Stimulated activated CD4-positive, alpha-beta T cell treated with anti-CD3 and anti-CD28 coated beads, Interleukin-12 subunit alpha, Interleukin-12 subunit beta, amount 100 ng/mL, for 4 hours (primary cell): ENCODE results near the gene CCDC24.

Experiments used
- DNase-seq: peaks from one replicate; pipeline ENCODE4 v3.0.0-alpha.2; 2020

Gene CCDC24

DNA sequence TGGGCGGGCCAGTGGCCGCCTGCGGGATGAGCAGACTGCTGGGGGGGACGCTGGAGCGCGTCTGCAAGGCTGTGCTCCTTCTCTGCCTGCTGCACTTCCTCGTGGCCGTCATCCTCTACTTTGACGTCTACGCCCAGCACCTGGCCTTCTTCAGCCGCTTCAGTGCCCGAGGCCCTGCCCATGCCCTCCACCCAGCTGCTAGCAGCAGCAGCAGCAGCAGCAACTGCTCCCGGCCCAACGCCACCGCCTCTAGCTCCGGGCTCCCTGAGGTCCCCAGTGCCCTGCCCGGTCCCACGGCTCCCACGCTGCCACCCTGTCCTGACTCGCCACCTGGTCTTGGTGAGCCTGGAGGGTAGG is 10.3 kb upstream of the CCDC24 start:
- DNase-seq, result no peak

GRCh38 chr1:43981636-43982035 is 9.8 kb upstream of the CCDC24 start:
- DNase-seq, result no peak

DNA sequence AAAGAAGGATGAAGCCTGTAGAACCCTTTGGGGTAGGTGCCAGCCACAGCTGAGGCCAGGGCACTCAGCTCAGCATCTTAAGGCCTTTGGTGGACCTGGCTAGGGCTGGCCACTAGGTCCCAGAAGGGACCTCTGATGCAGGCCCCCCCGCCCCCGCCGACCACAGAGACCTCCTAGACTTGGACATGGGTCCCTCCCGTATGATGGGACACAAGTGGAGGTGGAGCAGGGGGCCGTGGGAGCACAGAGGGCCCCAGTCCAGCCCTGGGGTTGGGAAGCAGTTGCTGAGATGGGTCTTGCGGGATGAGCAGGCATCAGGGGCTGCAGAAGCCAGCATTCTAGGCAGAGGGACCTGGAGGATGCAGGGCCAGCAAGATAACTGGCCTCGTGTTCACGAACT is 9.2 kb upstream of the CCDC24 start:
- no peak for DNase-seq

DNA sequence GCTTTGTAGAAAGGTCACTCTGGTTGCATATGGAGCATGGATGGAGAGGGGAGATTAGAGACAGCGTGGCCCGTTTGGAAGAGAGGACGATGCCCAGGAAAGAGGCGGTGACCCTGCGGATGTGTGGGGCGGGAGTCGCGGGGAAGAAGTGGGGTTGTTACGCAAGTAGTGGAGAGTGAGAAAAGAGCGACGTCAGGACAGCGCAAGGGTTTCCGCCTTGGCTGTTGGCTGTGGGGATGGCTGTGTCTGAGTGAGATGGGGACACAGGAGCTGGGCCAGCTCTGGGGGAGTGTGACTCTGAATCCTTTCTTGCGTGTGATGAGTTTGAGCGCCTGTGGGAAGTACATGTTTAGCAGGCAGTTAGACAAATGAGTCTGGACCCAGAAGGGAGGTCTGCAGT is 8.6 kb upstream of the CCDC24 start:
- DNase-seq, result no peak

GRCh38 chr1:43983253-43983899 is 8.0 kb upstream of the CCDC24 start:
- no peak for DNase-seq

DNA sequence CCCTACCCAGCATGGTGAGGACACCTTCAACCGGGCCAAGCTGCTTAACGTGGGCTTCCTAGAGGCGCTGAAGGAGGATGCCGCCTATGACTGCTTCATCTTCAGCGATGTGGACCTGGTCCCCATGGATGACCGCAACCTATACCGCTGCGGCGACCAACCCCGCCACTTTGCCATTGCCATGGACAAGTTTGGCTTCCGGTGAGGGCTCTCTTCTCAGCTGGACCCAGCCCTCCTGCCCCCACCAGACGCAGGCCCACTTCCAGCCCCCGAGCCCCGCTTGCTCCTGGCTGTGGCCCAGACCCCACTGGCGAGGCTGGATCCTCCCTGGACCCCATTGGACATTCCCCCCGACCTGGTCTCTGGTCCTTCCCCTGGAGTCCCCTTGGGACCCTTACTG is 6.5 kb upstream of the CCDC24 start:
- no peak for DNase-seq

GRCh38 chr1:43985984-43986595 is 5.3 kb upstream of the CCDC24 start:
- DNase-seq, result no peak

- DNase-seq, result no peak
Measured at GRCh38 chr1:43986712-43987111, 4.7 kb upstream of the CCDC24 start.

- DNase-seq, result no peak
Measured at GRCh38 chr1:43987159-43987902, 4.1 kb upstream of the CCDC24 start.

- no peak for DNase-seq
Measured at GRCh38 chr1:43990271-43991199, 864 bp upstream of the CCDC24 start.

DNA sequence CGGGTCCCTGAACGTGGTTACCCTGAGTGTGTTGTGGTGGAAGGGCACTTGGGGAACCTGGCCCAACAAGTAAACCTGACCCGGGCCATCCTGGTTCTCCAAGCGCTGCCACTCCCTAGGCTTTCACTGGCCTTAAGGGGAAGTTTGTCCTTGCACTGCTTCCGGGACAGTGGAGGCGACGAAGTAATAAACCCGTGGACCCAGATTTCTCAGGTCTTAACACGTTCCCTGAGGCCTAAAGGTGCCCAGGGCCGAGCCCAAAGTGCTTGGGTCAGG is 261 bp upstream of the CCDC24 start:
- no peak for DNase-seq

DNA sequence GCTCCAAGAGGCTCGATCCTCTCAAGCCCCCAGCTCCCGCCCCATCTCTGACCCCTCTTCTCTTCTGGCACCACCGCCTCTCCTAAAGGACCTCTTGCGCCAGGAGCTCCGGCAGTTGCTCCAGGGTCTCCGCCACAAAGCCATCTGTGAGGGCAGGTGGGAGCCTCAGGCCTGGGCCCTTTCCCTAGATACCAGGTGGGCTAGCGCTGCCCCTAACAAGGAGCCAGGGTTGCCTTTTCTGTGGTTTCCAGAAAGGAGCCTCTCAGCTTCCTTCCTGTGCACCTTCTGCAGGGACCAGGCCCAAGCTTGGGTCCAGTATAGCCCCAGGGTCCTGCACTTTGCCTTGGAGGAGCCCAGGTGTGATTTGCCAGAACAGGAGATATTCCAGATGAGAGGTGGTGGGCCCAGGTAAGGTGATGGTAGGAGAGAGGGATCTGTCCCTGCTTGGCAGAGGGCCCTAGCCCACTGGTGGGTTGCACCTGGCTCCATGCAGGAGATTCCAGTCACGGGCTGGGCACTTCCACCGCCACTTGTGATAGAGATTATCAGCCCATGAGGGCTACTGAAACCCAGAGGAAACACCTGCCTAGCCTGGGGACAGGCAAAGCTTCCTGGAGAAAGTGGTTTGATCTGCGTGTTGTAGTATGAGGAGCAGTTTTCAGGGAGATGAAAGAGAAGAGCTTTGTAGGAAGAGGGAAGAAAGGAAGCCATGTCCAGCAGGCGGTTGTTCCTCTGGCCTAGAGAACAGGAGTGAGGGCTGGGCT is 1.0 kb downstream of the CCDC24 start:
- no peak for DNase-seq

GRCh38 chr1:43993206-43993914 is 2.0 kb downstream of the CCDC24 start:
- no peak for DNase-seq

DNA sequence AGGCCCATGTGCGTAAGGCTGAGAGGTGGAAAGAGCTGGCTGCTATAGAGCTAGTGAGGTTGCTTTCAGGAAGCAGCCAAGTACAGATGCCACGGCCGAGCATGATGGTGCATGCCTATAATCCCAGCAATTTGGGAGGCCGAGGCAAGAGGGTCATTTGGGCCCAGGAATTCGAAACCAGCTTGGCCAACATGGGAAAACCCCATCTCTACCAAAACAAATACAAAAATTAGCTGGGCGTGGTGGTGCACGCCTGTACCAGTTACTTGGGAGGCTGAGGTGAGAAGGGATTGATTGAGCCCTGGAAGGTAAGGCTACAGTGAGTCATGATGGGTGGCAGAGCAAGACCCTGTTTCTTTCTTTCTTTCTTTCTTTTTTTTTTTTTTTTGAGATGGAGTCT is 2.7 kb downstream of the CCDC24 start:
- DNase-seq, result no peak

GRCh38 chr1:43994794-43995790 is 3.7 kb downstream of the CCDC24 start:
- DNase-seq, result no peak

DNA sequence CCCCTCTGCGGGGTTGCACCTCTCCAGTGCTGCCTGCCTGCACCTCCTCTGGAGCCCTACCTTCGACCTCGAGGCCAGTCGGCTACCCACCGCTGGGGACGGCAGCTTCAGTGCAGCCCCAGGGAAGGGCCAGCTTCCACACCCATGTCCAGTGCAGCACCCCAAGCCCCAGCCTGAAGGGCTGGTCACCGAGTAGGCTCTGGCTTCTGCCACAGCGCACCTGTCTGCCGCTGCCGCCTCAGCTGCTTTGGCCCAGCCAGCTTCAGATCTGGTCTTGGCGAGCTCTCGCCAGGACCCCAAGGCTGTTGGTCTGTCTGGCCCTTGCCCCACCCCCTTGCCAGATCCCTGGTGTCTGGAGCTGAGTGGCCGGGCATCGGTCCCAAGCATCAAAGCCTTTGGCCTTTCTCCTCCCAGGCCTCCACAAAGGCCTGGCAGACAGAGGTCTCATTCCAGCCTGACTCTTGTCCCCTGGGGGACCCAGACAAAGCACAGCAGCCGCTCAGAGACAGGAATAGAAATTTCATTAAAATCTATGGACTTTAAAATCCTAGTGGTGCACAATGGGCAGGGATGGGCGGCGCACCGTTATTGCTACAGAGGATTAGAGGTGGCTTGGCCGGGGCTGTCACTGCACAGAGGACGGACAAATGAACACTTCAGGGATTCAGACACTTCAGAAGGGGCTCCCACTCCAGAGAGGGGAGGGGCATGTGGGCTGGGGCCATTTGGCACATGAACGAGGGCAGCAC is 4.8 kb downstream of the CCDC24 start:
- no peak for DNase-seq

DNA sequence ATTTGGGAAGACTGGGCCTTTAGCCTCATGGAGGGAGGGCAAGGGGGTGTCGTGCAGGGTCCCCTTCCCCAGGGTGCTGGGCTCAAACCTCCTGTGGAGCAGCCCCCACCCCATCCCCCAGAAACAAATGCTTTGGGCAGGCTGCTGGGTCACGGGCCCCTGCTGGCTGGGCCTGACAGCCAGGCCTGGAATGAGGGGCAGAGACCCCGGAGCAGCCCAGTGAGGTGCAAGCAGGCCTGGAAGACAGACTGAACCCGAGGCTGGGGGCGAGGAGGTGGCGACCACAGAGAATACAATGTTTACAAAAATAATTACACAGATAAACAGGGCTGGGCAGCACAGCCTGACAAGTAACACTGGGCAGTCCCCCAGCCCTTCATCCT is 5.3 kb downstream of the CCDC24 start:
- no peak for DNase-seq

- DNase-seq, result no peak
Measured at GRCh38 chr1:43997295-43997999, 6.0 kb downstream of the CCDC24 start.

- no peak for DNase-seq
Measured at GRCh38 chr1:43998000-43998378, 6.6 kb downstream of the CCDC24 start.

- no peak for DNase-seq
Measured at GRCh38 chr1:43999455-43999854, 8.1 kb downstream of the CCDC24 start.
